ENCODE measurements around the gene EMC8.
"Not testable (repeated sequence)": the region's sequence is repeated elsewhere in the genome, so short reads cannot be mapped to it uniquely, and the experiment has no call there.

Gene EMC8

GRCh38 chr16:85839681-85840240 is 40.4 kb upstream of the EMC8 start:
- DNase-seq (ENCODE audit: low spot score) = no peak
- no peak for TF ChIP-seq CTCF (IDR thresholded peaks at IDR 0.05; ENCODE audit: extremely low read depth, insufficient read depth, missing control alignments)
- in situ Hi-C loops (cut with MboI; ENCODE audit: low pct_unique_long_range_greater_than_20kb, low sequenced_read_pairs, unreplicated experiment) = no loop called here

GRCh38 chr16:85838876-85839585 is 39.7 kb upstream of the EMC8 start:
- in situ Hi-C loops (cut with MboI; ENCODE audit: low pct_unique_long_range_greater_than_20kb, low sequenced_read_pairs, unreplicated experiment) = no loop called here
- TF ChIP-seq CTCF (IDR thresholded peaks at IDR 0.05; ENCODE audit: extremely low read depth, insufficient read depth, missing control alignments) = no peak
- no peak for DNase-seq (ENCODE audit: low spot score)

- in situ Hi-C loops (cut with MboI; ENCODE audit: low pct_unique_long_range_greater_than_20kb, low sequenced_read_pairs, unreplicated experiment) = no loop called here
- no peak for TF ChIP-seq CTCF (IDR thresholded peaks at IDR 0.05; ENCODE audit: extremely low read depth, insufficient read depth, missing control alignments)
- DNase-seq (ENCODE audit: low spot score) = no peak
These were observed 39.0 kb upstream of the EMC8 start for GRCh38 chr16:85838381-85838780.

- in situ Hi-C loops (cut with MboI; ENCODE audit: low pct_unique_long_range_greater_than_20kb, low sequenced_read_pairs, unreplicated experiment); DNase-seq (ENCODE audit: low spot score): not testable (repeated sequence)
These were observed 38.3 kb upstream of the EMC8 start for GRCh38 chr16:85837654-85838053.

- no peak for TF ChIP-seq CTCF (IDR thresholded peaks at IDR 0.05; ENCODE audit: extremely low read depth, insufficient read depth, missing control alignments)
These were observed 37.6 kb upstream of the EMC8 start for GRCh38 chr16:85836706-85837582.

GRCh38 chr16:85835956-85836705 is 36.8 kb upstream of the EMC8 start:
- no peak for TF ChIP-seq CTCF (IDR thresholded peaks at IDR 0.05; ENCODE audit: extremely low read depth, insufficient read depth, missing control alignments)
- in situ Hi-C loops (cut with MboI; ENCODE audit: low pct_unique_long_range_greater_than_20kb, low sequenced_read_pairs, unreplicated experiment) = no loop called here
- no peak for DNase-seq (ENCODE audit: low spot score)

More at GRCh38 chr16:85836706-85837582, 37.6 kb upstream of the EMC8 start:
- in situ Hi-C loops (cut with MboI; ENCODE audit: low pct_unique_long_range_greater_than_20kb, low sequenced_read_pairs, unreplicated experiment) = no loop called here
- no peak for DNase-seq (ENCODE audit: low spot score)

Measured in GM13977 (cell line).